GM21423 (cell line): ENCODE measurements around the gene SLC27A1.
A peak's percentile ranks its signal among the peaks of the same experiment; 100 is the strongest.
"Not testable (repeated sequence)": the region's sequence is repeated elsewhere in the genome, so short reads cannot be mapped to it uniquely, and the experiment has no call there.

Experiments
- ATAC-seq: cut with Tn5 transposase; IDR thresholded peaks from one replicate; pipeline ENCODE4 v1.9.1; 2021; ENCODE audit warnings: mild to moderate bottlenecking, moderate library complexity; ENCODE audit not compliant: unreplicated experiment

Gene SLC27A1

GRCh38 chr19:17510220-17510993 is 40.1 kb downstream of the SLC27A1 start:
- no peak for ATAC-seq

DNA sequence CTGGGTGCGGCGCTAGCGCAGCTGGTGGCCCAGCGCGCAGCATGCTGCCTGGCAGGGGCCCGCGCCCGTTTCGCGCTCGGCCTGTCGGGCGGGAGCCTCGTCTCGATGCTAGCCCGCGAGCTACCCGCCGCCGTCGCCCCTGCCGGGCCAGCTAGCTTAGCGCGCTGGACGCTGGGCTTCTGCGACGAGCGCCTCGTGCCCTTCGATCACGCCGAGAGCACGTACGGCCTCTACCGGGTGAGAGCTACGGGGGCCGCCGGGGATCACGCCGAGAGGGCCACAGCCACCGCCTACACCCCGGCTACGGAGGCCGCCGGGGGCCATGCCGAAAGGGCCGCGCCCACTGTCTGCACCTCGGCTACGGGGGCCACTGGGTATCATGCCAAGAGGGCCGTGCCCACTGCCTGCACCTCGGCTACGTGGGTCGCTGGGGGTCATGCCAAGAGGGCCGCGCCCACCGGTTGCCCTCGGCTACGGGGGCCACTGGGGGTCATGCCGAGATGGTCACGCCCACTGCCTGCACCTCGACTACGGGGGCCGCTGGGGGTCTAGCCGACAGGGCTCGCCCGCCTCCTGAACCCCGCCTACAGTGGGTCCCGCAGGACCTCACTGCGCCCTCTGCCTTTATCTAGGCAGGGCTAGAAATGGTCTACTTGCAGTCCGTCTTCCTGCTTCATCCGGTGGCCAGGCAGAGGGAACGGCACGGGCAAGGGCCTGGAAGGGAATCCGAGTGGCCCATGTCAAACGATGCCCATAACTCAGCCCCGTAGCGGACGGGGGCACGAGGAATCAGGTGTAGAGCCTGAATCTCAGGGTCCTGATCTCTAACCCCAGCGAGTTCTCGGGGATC is 41.6 kb downstream of the SLC27A1 start:
- ATAC-seq, result peak; percentile 65

GRCh38 chr19:17512574-17512939 is 42.2 kb downstream of the SLC27A1 start:
- ATAC-seq, result no peak

- ATAC-seq, result no peak
These were observed 45.3 kb downstream of the SLC27A1 start for GRCh38 chr19:17515408-17516149.

GRCh38 chr19:17517898-17518297 is 47.6 kb downstream of the SLC27A1 start:
- no peak for ATAC-seq

DNA sequence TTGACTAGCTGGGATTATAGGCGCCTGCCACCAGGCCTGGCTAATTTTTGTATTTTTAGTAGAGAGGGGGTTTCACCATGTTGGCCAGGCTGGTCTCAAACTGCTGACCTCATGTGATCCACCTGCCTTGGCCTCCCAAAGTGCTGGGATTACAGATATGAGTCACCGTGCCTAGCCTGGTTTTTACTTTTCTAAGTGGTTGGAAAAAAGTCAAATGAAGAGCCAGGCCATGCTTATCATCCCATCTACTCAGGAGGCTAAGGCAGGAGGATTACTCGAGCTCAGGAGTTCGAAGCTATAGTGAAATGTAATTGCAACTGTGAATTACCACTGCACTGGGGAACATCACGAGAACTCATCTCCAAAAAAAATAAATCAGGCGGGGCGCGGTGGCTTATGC is 48.3 kb downstream of the SLC27A1 start:
- not testable (repeated sequence) for ATAC-seq

- ATAC-seq, result no peak
These were observed 49.6 kb downstream of the SLC27A1 start for GRCh38 chr19:17519967-17520366.

- no peak for ATAC-seq
These were observed 50.5 kb downstream of the SLC27A1 start for GRCh38 chr19:17520865-17521264.

- ATAC-seq, result peak; percentile 75
These were observed 52.9 kb downstream of the SLC27A1 start for GRCh38 chr19:17522988-17523872.

DNA sequence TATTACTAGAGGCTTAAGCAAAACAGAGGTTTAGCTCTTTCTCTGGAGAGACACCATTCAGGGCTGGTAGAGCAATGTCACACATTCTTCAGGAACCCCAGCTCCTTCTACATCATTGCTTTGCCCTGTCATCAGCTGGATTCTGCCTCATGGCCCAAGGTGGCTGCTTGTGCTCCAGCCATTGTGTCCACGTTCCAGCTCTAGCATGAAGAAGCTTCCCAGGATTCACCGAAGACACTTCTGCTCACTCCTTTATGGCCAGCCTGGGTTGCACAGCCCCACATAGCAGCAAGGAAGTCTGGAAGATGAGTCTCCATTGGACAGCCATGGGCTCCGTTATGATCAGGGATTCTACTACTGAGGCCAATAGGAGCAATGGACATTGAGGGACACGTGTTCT is 54.3 kb downstream of the SLC27A1 start:
- no peak for ATAC-seq

DNA sequence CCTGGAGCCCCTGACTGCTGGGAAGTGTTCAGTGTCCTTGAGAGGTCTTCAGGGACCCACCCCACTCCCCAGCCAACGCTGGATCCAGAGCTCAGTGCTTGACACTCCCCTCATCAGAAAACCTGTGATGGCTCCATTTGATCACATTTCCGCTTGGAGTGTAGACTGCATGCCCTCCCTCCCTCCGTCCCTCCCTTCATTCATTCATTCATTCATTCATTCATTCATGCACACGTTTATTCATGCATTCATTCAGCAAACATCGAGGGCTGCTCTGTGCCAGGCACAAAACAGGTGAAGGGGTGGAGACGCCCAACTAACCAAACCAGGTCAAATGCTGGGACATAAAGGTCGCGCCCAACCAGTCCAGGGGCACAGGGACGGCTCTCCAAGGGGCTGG is 54.8 kb downstream of the SLC27A1 start:
- no peak for ATAC-seq

DNA sequence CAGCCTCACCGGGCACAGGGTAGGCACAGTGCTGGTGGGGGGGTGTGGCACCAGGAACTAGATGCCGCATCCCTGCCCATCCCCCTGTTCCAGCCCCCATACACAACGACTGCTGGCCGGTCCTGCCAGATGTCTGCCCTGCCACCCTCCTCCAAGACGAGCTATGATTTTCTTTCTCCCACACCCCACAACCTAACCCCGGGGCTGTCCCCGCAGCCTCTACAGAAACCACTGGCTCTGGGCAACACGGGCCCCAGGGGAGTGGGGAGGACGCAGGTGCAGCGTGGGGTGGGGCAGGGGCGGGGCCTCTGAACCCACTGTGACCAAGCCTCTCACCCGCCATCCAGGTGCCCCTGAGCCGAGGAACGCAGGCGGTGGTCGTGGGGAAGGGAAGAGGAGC is 56.6 kb downstream of the SLC27A1 start:
- no peak for ATAC-seq

GRCh38 chr19:17527326-17527725 is 57.0 kb downstream of the SLC27A1 start:
- ATAC-seq, result no peak

- no peak for ATAC-seq
These were observed 58.3 kb downstream of the SLC27A1 start for GRCh38 chr19:17528610-17529009.

DNA sequence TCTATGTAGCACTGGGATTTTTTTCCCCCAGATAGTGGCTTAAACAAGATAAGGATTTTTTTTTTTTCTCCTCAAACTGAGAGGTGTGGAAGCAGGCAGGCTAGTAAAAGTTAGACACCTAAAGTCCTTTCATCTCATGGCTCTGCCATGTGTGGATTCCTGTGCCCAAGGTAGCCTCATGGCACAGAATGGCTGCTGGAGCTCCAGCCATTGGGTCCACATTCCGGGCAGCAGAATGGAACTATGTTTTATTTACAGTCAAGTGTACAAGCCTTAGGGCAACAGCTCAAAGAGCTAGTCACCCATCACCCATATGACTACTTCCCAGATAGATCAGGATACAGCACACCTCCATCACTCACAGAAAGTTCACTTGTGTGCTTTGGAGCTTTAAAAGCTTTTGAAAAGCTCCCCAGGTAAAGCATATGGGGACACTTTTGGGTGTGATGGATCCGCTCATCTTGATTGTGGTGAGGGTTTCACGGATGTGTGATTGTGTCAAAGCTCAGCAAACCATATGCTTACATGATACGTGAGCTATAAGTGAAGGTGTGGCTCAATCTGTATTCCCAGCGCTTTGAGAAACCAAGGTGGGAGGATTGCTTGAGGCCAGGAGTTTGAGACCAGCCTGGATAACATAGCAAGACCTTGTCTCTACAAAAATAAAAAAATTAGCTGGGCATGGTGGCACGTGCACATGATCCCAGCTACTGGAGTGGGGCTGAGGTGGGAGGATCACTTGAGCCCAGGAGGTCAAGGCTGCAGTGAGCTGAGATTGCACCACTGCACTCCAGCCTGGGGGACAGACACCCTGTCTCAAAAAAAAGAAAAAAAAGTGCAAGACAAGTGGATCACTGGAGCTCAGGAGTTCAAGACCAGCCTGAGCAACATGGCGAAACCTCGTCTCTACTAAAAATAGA is 59.2 kb downstream of the SLC27A1 start:
- ATAC-seq, result no peak

GRCh38 chr19:17530586-17530985 is 60.3 kb downstream of the SLC27A1 start:
- no peak for ATAC-seq

GRCh38 chr19:17532116-17532515 is 61.8 kb downstream of the SLC27A1 start:
- ATAC-seq, result no peak

GRCh38 chr19:17532557-17532956 is 62.2 kb downstream of the SLC27A1 start:
- no peak for ATAC-seq

- ATAC-seq, result no peak
These were observed 64.4 kb downstream of the SLC27A1 start for GRCh38 chr19:17534767-17535166.
